NCI-H748 treated with DMSO at 0.1 percent for 48 hours (cell line): ENCODE measurements around the gene DPF3.

Experiments
- DNase-seq: peaks from one replicate; lab custom pipeline; 2025; lab: John Stamatoyannopoulos, UW

The DPF3 gene

GRCh38 chr14:72800296-72800695 lies 93.6 kb downstream of the DPF3 start:
- no peak for DNase-seq

- DNase-seq, result no peak
Measured at GRCh38 chr14:72796935-72797334, 97.0 kb downstream of the DPF3 start.

GRCh38 chr14:72793156-72793939 lies 100.6 kb downstream of the DPF3 start:
- no peak for DNase-seq

- DNase-seq, result no peak
Measured at GRCh38 chr14:72792051-72792788, 101.7 kb downstream of the DPF3 start.

- no peak for DNase-seq
Measured at GRCh38 chr14:72790887-72791566, 102.9 kb downstream of the DPF3 start.

GRCh38 chr14:72788972-72789728 lies 104.8 kb downstream of the DPF3 start:
- DNase-seq, result no peak

- no peak for DNase-seq
Measured at GRCh38 chr14:72788255-72788654, 105.6 kb downstream of the DPF3 start.

GRCh38 chr14:72787841-72788240 lies 106.1 kb downstream of the DPF3 start:
- DNase-seq, result no peak

GRCh38 chr14:72786378-72787350 lies 107.2 kb downstream of the DPF3 start:
- no peak for DNase-seq

GRCh38 chr14:72783741-72784140 lies 110.2 kb downstream of the DPF3 start:
- no peak for DNase-seq

- no peak for DNase-seq
Measured at GRCh38 chr14:72782817-72783216, 111.1 kb downstream of the DPF3 start.

- no peak for DNase-seq
Measured at GRCh38 chr14:72781561-72782508, 112.1 kb downstream of the DPF3 start.

GRCh38 chr14:72780751-72781150 lies 113.2 kb downstream of the DPF3 start:
- no peak for DNase-seq

- DNase-seq, result no peak
Measured at GRCh38 chr14:72779679-72780078, 114.2 kb downstream of the DPF3 start.

- no peak for DNase-seq
Measured at GRCh38 chr14:72777636-72778035, 116.3 kb downstream of the DPF3 start.

- no peak for DNase-seq
Measured at GRCh38 chr14:72776701-72777261, 117.1 kb downstream of the DPF3 start.

- no peak for DNase-seq
Measured at GRCh38 chr14:72775923-72776554, 117.9 kb downstream of the DPF3 start.

GRCh38 chr14:72774894-72775620 lies 118.8 kb downstream of the DPF3 start:
- DNase-seq, result no peak
